ENCODE results near the gene C17orf50.

The C17orf50 gene

GRCh38 chr17:35809855-35810461 lies 49.3 kb downstream of the C17orf50 start:
- in situ Hi-C loops (cut with MboI; ENCODE audit: low sequenced_read_pairs): no loop called here

DNA sequence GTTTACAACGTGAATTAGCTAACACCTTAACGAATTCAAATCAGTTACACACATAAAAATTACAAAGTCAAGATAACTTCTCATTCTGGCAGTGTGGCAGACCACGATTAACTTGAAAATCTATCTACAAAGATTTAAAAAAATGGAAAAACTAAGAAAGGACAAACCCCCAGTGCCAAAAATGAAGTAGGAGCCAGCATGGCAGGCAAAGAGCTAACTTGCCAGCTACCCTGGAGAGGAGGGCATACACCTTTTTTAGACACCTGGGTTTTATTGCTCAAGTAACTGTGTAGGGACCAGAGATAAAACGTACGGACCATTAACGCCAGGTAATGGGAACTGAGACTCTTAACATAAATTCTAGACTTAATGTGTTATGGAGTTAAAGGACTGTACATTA lies 51.1 kb downstream of the C17orf50 start:
- in situ Hi-C loops (cut with MboI; ENCODE audit: low sequenced_read_pairs): no loop called here

DNA sequence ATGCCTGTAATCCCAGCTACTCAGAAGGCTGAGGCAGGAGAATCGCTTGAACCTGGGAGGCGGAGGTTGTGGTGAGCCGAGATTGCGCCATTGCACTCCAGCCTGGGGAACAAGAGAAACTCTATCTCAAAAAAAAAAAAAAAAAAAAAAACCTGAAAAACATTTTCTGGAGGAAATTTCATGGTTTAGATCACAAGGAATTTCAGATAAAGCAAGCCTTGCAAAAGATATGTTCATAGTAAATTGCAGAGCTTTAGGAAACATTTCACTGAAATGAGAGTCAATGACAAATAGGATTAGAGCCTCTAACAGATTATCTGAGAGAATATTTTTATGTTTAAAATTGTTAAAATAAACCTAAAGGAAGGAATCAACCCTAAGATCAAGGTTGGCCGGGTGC lies 51.8 kb downstream of the C17orf50 start:
- in situ Hi-C loops (cut with MboI; ENCODE audit: low sequenced_read_pairs): no loop called here
